ENCODE measurements around the gene MCTP1. TPM values are rescaled to one million over a fixed set of nuclear protein-coding genes. Genes with fewer than 3 reads are reported as not detected.

Gene MCTP1
- total RNA-seq, 2 experiments from 2014 or later: not detected

DNA sequence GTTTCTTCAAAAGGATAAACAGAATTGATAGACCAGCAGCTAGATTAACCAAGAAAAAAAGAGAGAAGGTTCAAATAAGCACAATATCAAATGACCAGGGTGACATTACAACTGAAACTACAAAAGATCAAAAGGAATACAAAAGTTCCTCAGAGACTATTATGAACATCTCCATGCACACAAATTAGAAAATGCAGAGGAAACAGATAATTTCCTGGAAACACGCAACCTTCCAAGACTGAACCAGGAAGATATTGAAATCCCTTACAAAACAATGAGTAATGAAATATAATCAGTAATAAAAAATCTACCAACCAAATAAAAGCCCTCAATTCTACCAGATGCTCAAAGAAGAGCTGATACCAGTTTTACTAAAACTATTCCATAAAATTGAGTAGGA, 252.1 kb downstream of the MCTP1 start:
- Histone ChIP-seq H4K20me1 (ENCODE audit: insufficient read depth, low read length) (no peaks in the 10 kb centered on the region), H3K79me2 (ENCODE audit: insufficient read depth, low read depth, low read length) (no peaks in the 10 kb centered on the region), H3K4me3 (ENCODE audit: low read depth, low read length, poor library complexity, severe bottlenecking) (no peak overlapping the region), H3K9me3 (ENCODE audit: low read length) (no peaks in the 10 kb centered on the region), H3K4me2 (ENCODE audit: low read length) (no peak overlapping the region), H3K27ac (ENCODE audit: low read depth, low read length, poor library complexity, severe bottlenecking) (no peak overlapping the region), H2AFZ (ENCODE audit: low read length) (no peak overlapping the region), H3K36me3 (ENCODE audit: insufficient read depth, low read length) (no peaks in the 10 kb centered on the region), H3K4me1 (ENCODE audit: insufficient read depth, low read length, poor library complexity, severe bottlenecking) (no peaks in the 10 kb centered on the region), H3K9me2 (ENCODE audit: insufficient read depth, low read length) (no peaks in the 10 kb centered on the region)
- no peak for DNase-seq (ENCODE audit: low spot score)
- no TSS peak for BruUV-seq (replicated peaks)
- ChIA-PET POLR2A (no interaction called here), CTCF (ENCODE audit: unreplicated experiment) (no interaction called here)
- TF ChIP-seq EZH2phosphoT487 (IDR thresholded peaks at IDR 0.05; ENCODE audit: borderline replicate concordance, low read depth, low read length): no peak
- TF ChIP-seq, protein P1, sequence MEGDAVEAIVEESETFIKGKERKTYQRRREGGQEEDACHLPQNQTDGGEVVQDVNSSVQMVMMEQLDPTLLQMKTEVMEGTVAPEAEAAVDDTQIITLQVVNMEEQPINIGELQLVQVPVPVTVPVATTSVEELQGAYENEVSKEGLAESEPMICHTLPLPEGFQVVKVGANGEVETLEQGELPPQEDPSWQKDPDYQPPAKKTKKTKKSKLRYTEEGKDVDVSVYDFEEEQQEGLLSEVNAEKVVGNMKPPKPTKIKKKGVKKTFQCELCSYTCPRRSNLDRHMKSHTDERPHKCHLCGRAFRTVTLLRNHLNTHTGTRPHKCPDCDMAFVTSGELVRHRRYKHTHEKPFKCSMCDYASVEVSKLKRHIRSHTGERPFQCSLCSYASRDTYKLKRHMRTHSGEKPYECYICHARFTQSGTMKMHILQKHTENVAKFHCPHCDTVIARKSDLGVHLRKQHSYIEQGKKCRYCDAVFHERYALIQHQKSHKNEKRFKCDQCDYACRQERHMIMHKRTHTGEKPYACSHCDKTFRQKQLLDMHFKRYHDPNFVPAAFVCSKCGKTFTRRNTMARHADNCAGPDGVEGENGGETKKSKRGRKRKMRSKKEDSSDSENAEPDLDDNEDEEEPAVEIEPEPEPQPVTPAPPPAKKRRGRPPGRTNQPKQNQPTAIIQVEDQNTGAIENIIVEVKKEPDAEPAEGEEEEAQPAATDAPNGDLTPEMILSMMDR (conservative IDR thresholded peaks at IDR 0.05; ENCODE audit: low read length): no peak
- intact Hi-C loops (cut with micrococcal nuclease; ENCODE audit: unreplicated experiment): no loop called here

DNA sequence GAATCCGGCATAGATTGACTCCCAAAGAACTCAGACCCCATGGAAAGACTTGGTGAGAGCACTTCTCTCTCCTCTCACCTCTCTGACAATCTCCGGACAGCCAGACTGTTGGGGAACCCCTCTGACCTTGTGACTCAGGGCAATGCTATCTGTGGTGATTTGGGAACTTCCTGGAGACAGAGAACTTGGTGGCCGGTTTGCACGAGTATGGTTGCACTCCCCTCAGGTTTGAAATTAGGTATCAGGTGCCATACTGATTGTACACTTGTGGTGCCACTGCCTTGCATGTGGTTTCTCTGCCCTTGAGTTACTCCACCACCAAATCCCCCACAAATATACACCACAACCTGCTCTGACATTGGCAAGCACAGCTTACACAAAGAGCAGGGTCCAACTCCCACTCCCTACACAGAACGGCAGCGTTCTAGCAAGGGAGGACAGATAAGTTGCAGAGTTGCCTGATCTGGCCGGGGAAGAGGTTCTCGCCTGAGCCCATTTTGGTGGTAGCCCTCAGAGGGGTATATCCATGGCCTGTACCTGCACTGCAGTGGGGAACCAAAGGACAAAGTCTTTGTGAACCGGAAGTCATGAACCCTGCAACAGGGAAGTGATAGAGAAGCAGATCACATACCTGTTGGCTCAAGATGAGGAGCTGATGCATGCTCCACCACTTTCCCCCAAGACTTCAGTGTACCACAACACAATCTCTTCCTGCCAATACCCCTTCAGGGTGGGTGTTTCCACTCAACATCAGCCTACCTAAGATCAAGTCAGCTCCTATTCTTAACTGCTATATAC, 255.1 kb downstream of the MCTP1 start:
- TF ChIP-seq, protein P1 (conservative IDR thresholded peaks at IDR 0.05; ENCODE audit: low read length): no peak
- no peak for TF ChIP-seq EZH2phosphoT487 (IDR thresholded peaks at IDR 0.05; ENCODE audit: borderline replicate concordance, low read depth, low read length)
- H3K9me3 ChIP-seq (ENCODE audit: low read length): no peaks in the 10 kb centered on the region
- BruUV-seq (replicated peaks): no TSS peak
- intact Hi-C loops (cut with micrococcal nuclease; ENCODE audit: unreplicated experiment): no loop called here
- H3K9me2 ChIP-seq (ENCODE audit: insufficient read depth, low read length): no peaks in the 10 kb centered on the region
- H4K20me1 ChIP-seq (ENCODE audit: insufficient read depth, low read length): no peaks in the 10 kb centered on the region
- POLR2A ChIA-PET: no interaction called here
- H3K36me3 ChIP-seq (ENCODE audit: insufficient read depth, low read length): no peaks in the 10 kb centered on the region
- H3K27ac ChIP-seq (ENCODE audit: low read depth, low read length, poor library complexity, severe bottlenecking): no peak overlapping the region
- no peak overlapping the region for H2AFZ ChIP-seq (ENCODE audit: low read length)
- no peaks in the 10 kb centered on the region for H3K4me1 ChIP-seq (ENCODE audit: insufficient read depth, low read length, poor library complexity, severe bottlenecking)
- no peaks in the 10 kb centered on the region for H3K79me2 ChIP-seq (ENCODE audit: insufficient read depth, low read depth, low read length)
- no peak overlapping the region for H3K4me2 ChIP-seq (ENCODE audit: low read length)
- no peak overlapping the region for H3K4me3 ChIP-seq (ENCODE audit: low read depth, low read length, poor library complexity, severe bottlenecking)
- CTCF ChIA-PET (ENCODE audit: unreplicated experiment): no interaction called here
- DNase-seq (ENCODE audit: low spot score): no peak

GRCh38 chr5:95027775-95028174, 257.1 kb downstream of the MCTP1 start:
- intact Hi-C loops (cut with micrococcal nuclease; ENCODE audit: unreplicated experiment): no loop called here
- ChIA-PET POLR2A (no interaction called here), CTCF (ENCODE audit: unreplicated experiment) (no interaction called here)
- Histone ChIP-seq H3K9me3 (ENCODE audit: low read length) (no peaks in the 10 kb centered on the region), H4K20me1 (ENCODE audit: insufficient read depth, low read length) (no peaks in the 10 kb centered on the region), H3K36me3 (ENCODE audit: insufficient read depth, low read length) (no peaks in the 10 kb centered on the region), H2AFZ (ENCODE audit: low read length) (no peak overlapping the region), H3K4me2 (ENCODE audit: low read length) (no peak overlapping the region), H3K79me2 (ENCODE audit: insufficient read depth, low read depth, low read length) (no peaks in the 10 kb centered on the region), H3K9me2 (ENCODE audit: insufficient read depth, low read length) (no peaks in the 10 kb centered on the region), H3K27ac (ENCODE audit: low read depth, low read length, poor library complexity, severe bottlenecking) (no peak overlapping the region), H3K4me3 (ENCODE audit: low read depth, low read length, poor library complexity, severe bottlenecking) (no peak overlapping the region), H3K4me1 (ENCODE audit: insufficient read depth, low read length, poor library complexity, severe bottlenecking) (no peaks in the 10 kb centered on the region)
- DNase-seq (ENCODE audit: low spot score): no peak
- BruUV-seq (replicated peaks): no TSS peak
- TF ChIP-seq EZH2phosphoT487 (IDR thresholded peaks at IDR 0.05; ENCODE audit: borderline replicate concordance, low read depth, low read length): no peak
- TF ChIP-seq, protein P1 (conservative IDR thresholded peaks at IDR 0.05; ENCODE audit: low read length): no peak
